ENCODE data around the gene YIF1B.

Gene YIF1B

GRCh38 chr19:38304866-38305429 lies 10.8 kb downstream of the YIF1B start:
- no peak for DNase-seq (ENCODE audit: low read depth)

DNA sequence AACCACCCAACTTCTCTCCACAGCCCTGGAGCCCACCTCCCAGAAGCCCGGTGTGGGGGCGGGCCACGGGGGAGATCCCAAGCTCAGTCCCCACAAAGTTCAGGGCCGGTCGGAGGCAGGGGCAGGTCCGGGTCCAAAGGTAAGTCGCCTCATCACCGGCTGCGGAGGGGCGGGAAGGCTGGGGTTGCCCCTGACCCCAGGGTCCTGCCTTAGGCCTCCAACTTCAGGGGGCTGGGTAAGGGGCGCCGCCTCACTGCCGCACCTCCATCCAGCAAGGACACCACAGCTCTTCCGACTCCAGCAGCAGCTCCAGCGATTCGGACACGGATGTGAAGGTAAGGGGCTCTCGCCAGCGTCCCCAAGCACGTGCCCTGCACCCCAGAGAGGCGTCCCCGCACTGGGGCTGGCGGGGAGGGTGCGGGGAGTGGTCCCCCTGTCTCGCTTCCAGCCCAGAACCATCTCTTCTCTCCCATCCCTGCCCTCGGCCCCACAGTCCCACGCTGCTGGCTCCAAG lies 11.3 kb downstream of the YIF1B start:
- DNase-seq (ENCODE audit: low read depth), result no peak

DNA sequence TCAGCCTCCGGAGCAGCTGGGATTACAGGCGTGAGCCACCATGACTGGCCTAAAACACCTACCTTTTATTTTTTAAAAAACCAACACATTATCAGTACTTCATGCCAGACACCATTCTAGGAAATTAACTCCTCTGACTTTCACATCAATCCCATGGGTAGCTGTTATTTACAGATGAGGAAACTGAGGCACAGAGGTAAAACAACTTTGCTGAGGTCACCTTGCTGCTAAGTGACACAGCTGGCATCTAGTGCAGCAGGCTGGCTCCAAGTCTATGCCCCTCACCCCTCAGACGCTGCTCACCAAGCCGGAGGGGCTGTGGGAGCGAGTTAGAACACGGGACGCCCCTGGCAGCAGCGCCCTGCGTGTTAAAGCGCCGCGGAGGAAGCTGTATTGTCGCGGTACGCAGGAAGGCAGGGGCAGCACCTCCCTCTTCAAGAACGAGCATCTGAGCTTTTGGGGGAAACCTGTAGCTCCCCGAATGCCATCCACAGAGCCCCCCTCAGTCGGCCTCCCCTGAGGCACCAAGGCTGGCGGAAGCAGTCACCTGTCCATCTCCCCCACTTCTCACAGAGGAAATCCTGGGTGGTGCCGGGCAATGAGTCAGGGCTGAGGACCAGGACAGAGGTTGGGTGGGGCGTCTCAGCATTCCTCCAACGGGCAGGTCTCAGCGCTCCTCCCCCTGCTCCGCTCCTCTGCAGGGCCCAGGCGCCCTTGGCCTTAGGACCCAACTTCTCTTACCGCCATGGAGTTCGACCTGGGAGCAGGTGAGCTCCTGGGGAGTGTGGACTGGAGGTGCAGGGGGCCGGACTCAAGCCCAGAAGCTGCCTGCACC lies 12.0 kb downstream of the YIF1B start, which contains the start of gene C19orf33:
C19orf33 (plus strand) TSS at position 735 of the 835 bp plus-strand sequence; CDS start at position 746, 11 bp downstream.
- no peak for DNase-seq (ENCODE audit: low read depth)

GRCh38 chr19:38298821-38299680 lies 16.7 kb downstream of the YIF1B start:
- DNase-seq (ENCODE audit: low read depth), result no peak

DNA sequence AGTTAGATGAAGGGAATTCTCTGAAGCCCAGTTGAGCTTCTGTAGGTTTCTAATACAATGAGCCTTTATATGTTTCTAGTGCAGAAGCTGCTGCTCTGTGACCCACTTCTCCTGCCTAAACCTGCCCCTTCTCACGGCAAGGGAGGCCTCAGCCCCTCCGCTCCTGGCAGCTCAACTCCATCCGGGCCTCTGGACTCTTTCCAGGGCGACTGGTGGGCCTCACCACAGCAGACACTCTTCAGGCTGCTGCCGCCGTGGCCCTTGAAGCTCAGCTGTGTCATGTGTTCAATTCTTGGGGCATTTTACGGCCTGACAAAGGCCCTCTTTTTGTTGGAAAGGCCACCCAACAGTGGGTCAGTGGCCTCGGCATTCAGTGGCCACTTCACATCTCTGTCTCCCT lies 21.7 kb downstream of the YIF1B start:
- no peak for DNase-seq (ENCODE audit: low read depth)

- DNase-seq (ENCODE audit: low read depth), result no peak
Observed at GRCh38 chr19:38293281-38293680, 22.5 kb downstream of the YIF1B start.

GRCh38 chr19:38291855-38292254 lies 23.9 kb downstream of the YIF1B start:
- no peak for DNase-seq (ENCODE audit: low read depth)

- DNase-seq (ENCODE audit: low read depth), result no peak
Observed at GRCh38 chr19:38290631-38291147, 25.1 kb downstream of the YIF1B start.

DNA sequence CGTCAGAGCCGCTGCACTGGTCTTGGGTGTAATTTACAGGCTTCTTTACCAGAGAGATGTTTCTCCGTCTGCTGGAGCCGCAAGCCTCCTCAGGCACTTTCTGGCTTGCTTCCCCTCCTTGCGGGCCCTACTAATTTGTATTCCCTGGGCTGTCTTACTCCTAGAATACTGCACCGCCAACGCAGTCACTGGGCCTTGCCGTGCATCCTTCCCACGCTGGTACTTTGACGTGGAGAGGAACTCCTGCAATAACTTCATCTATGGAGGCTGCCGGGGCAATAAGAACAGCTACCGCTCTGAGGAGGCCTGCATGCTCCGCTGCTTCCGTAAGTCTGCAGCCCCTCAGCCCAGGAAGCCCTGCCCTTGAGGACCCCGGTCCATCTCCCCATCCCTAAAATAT lies 25.8 kb downstream of the YIF1B start:
- no peak for DNase-seq (ENCODE audit: low read depth)

GRCh38 chr19:38288123-38288855 lies 27.5 kb downstream of the YIF1B start:
- DNase-seq (ENCODE audit: low read depth), result no peak

GRCh38 chr19:38287604-38288003 lies 28.1 kb downstream of the YIF1B start:
- DNase-seq (ENCODE audit: low read depth), result no peak

DNA sequence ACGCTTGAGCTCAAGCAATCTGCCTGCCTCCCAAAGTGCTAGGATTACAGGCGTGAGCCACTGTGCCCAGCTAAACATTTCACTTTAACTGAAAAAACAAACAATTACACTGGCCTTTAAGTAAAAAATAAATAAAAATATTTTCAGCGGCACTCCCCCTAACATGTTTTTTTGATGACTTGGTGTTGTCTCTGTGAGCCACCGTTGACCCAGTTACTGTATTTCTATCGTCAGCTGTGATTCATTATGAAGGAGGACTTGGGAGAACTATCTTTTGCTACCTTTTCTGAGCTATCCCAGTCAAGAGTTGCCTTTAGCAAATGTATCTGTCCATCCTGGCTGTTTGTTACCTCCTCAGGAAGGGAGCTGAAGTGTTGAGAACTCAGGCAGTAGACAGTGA lies 30.2 kb downstream of the YIF1B start:
- DNase-seq (ENCODE audit: low read depth), result no peak

DNA sequence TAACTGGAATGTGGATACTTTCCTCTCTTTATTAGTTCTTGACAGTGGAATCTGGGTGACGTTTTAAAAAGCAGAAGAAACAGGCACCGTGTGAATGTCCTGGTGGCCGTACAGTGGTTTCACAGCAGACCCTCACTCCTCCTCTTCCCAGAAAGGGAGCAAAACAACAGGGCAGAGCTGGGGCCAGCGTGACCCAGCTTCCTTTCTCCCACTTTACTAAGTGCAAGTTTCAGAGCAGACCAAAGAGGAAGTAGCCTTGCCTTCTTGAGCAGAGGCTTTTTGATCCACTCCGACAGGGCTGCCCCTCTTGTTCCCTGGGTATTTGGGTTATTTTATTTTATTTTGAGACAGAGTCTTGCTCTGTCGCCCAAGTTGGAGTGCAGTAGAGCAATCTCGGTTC lies 31.3 kb downstream of the YIF1B start:
- DNase-seq (ENCODE audit: low read depth), result no peak

- DNase-seq (ENCODE audit: low read depth), result no peak
Observed at GRCh38 chr19:38283271-38283670, 32.5 kb downstream of the YIF1B start.

DNA sequence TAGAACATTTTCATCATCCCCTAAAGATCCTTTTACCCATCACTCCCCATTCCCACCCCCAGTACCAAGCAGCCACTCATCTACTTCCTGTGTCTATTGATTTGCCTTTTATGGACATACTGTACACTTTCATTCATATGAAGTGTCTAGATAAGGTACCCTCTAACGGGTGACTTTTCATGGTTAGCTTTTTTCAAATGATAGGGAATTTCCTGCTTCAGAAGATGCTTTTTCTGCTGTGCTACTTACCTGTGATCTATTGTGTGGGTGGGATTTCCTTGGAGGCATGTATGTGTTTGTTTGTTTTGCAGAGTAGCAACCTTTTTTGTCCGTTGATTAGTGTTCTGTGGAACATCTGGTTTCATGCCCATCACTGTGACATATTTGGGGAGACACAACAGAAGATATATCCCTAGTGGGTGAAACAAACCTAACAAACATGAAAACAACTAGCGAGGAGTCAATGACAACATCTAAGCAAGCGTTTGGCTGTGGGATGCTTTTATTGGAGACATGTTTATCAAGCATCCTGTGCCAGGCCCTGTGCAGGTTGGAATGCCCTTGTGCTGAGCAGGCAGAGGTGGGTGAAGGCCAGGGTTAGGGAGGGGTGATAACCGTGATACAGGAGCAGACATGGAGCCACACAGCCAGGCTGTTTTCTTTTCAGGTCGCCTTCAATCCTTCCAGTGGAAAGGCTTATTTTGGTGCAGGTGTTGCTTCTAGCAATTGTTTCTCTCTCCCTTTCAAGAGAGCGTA lies 33.8 kb downstream of the YIF1B start:
- no peak for DNase-seq (ENCODE audit: low read depth)

DNA sequence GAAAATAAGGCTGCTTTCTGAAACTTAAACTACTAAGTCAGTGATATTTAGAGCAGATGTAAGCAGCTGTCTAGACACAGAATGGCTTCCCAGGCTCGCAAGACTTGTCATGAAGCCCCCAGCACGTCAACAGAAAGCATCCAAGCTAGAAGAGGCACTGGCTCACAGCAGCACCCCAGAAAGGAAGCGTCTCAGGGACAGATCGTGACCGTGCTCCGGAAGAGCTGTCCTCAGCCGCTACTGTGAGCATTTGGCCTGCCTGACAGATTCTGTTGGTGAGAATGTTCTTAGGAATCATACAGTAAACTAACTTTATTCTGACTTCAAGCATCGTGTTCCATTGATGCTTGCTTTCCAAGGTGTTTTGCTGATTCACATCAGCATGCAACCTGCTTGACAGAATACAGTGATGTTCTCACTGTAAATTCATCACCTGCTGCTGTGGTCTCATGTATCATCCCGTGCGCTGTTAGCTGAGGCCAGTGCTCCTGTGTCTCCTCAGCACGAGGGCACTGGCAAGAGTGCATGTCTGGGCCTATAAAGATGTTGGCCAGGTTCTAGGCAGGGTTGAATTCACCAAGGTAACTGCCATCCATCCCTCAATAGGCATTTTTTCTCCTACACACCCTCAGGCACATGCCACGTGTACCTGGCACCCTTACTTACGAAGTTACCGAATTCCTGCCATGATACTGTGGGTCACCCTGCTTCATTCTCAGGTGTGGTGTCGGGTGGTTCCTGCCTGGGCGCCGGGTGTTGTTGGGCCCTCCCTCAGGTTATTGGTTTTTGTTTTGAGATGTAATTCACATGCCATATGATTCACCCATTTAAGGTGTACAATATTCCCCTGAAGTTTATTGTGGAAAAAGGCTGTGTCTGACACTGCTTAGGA lies 35.5 kb downstream of the YIF1B start:
- DNase-seq (ENCODE audit: low read depth), result no peak

- no peak for DNase-seq (ENCODE audit: low read depth)
Observed at GRCh38 chr19:38278751-38279150, 37.0 kb downstream of the YIF1B start.

- DNase-seq (ENCODE audit: low read depth), result no peak
Observed at GRCh38 chr19:38277969-38278680, 37.6 kb downstream of the YIF1B start.

GRCh38 chr19:38277549-38277948 lies 38.2 kb downstream of the YIF1B start:
- no peak for DNase-seq (ENCODE audit: low read depth)

Measured in activated T-cell treated with anti-CD3 and anti-CD28 coated beads for 1 hour (primary cell).